ENCODE measurements around the gene GNB5. TPM values are rescaled to one million over a fixed set of nuclear protein-coding genes. Genes with fewer than 3 reads are reported as not detected.

The GNB5 gene
- total RNA-seq, 1 donor from 2014 or later = 12.7 TPM

DNA sequence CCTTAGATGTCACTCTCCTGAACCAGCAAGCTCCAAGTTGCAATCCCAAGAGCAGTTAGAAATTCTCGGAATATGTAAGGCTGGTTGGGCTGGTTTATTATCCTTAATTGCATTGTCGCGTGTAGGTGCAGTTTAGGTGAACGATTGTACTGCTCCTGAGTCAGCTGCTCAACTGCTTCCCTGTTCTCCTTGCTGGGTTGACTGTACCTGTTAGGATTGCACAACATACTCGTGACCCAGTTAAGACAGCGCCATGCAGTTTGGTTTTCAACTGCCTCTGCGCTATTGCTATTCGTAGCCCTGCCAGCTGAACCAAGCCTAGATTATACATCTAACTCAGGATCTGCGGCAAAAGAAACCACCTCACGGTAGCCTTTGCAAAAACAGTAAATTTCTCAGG lies 119.6 kb downstream of the GNB5 start:
- peak; percentile 86 for DNase-seq (ENCODE audit: low spot score)
- ATAC-seq = peak; percentile 77

DNA sequence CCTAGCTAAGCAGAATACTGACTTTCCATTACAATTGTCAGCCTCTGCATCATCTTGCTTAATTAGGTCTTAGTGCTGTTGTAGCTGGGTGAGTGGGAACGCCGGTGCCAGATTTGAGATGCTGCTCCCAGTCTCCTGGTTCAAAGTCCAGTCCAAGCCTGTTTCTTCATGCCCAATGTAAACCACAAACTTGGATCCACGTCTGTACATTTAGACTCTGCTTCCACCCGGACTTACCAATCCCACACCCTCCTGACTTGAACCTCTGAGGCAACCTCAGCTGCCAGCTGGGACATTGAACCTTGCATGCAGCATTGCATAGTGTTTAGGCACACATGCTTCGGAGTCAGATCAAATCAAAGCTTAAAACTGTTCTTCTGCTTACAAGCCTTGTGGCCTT lies 121.6 kb downstream of the GNB5 start:
- DNase-seq (ENCODE audit: low spot score) = peak; percentile 86
- peak; percentile 78 for ATAC-seq

DNA sequence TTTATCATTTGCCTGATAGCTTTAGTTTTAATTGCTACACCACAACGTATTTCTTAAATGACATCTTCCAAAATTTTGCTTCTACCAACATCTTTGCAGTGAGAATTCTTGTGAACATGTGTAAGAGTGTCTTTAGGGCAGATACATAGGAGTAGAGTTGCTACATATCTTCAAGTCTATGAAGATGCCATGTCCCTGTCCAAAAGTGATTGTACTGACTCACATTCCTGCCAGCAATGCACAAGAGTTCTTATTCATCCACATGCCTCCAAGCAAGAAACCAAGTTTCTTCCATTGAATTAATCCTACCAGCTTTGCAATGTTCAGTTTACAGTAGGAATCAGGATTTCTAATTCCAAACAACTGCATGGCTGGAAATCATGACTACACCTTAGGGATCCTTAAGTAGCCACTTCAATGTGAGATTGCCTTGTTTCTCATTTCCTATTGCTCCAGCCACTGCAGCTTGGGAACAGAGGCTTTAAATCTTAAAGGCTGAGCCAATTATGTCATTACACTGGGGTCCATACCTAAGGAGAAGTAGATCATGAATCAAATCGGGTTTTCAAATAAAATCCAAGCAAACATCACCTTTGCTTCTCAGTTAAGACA lies 123.1 kb downstream of the GNB5 start:
- ATAC-seq (no peak), DNase-seq (ENCODE audit: low spot score) (no peak)

DNA sequence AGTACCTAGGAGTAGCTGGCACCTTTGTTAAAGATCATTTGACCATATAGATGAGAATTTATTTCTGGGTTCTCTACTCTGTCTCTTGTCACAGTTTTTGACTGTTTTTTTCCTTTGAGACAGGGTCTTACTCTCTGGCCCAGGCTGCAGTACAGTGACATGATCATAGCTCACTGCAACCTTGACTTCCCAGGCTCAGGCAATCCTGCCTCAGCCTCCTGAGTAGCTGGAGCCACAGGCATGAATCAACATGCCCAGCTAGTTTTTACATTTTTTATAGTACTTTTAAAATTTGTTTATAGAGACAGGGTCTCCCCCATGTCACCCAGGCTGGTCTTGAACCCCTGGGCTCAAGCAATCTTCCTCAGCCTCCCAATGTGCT lies 123.7 kb downstream of the GNB5 start:
- no peak for ATAC-seq

DNA sequence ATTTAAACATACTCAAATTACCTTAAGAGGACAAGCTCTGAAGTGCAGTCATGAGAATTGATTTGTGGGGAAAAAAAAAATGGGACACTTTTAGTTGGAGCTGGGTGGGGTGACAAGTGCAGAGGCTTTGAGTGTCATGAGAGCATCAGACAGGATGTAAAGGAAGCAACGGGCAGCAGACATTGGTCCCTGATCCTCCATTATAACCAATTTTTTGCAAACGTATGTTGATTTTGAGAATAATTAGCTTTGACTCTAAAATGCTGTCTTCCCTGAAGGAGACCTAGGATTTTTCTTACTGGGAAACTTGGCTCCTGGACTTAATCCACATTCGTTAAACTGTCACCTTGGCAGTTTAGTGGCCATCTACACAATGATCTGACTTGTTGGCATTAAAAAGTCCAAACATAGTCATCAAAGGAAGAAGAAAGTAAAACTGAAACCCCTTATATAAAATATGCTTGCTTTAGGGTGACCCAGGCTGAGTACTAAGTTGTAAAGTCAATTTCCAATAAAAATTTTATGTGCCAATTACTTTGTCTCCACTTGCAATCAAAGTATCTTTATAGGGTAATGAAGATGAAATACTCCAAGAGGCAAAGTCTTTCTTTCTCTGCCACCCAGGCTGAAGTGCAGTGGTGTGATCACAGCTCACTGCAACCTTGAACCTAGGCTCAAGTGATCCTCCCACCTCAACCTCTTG lies 124.2 kb downstream of the GNB5 start:
- no peak for ATAC-seq

More for the DNA sequence above, 123.7 kb downstream of the GNB5 start:
- DNase-seq (ENCODE audit: low spot score) = no peak

More for the DNA sequence above, 124.2 kb downstream of the GNB5 start:
- no peak for DNase-seq (ENCODE audit: low spot score)

Other genes starting within 250 kb of the GNB5 start
- 10.1 TPM for gene LEO1, start 219.6 kb downstream of the GNB5 start, total RNA-seq
- gene MAPK6, start 172.2 kb downstream of the GNB5 start, total RNA-seq = 20.0 TPM
- gene BCL2L10, start 78.6 kb downstream of the GNB5 start, total RNA-seq = 4.2 TPM
- 6.3 TPM for gene MYO5C, start 104.4 kb upstream of the GNB5 start, total RNA-seq